DMS53 treated with DMSO at 0.1 percent for 48 hours (cell line): ENCODE measurements around the gene PIK3R3.

ENCODE experiments used
- DNase-seq: peaks from one replicate; lab custom pipeline; 2025; ENCODE audit not compliant: unreplicated experiment; lab: John Stamatoyannopoulos, UW

PIK3R3 gene

GRCh38 chr1:45998020-45998617, 134.3 kb downstream of the PIK3R3 start:
- no peak for DNase-seq

- DNase-seq: no peak
Observed at GRCh38 chr1:45995298-45995697, 137.1 kb downstream of the PIK3R3 start.

GRCh38 chr1:45994423-45994822, 138.0 kb downstream of the PIK3R3 start:
- DNase-seq: no peak
